Measurements from ENCODE around the gene SLC50A1.

- TF ChIP-seq ATF3 (IDR thresholded peaks at IDR 0.05; ENCODE audit: insufficient read depth, low read depth, low read length) (no peak), POLR2A (IDR thresholded peaks at IDR 0.05; ENCODE audit: control extremely low read depth in 1 of 2, low read depth in 2 of 2, low read length in 2 of 2) (no peak), EZH2 (IDR thresholded peaks at IDR 0.05; ENCODE audit: low read depth, low read length, severe bottlenecking) (no peak), POLR2AphosphoS5 (IDR thresholded peaks at IDR 0.05; ENCODE audit: low read depth, low read length) (no peak), SP1 (IDR thresholded peaks at IDR 0.05; ENCODE audit: low read depth, low read length) (no peak), CTCF (IDR thresholded peaks at IDR 0.05; ENCODE audit: control extremely low read depth in 1 of 3, insufficient read depth in 1 of 3, low read depth in 1 of 3, low read length in 3 of 3) (no peak), TAF1 (IDR thresholded peaks at IDR 0.05; ENCODE audit: low read depth, low read length) (no peak), EP300 (IDR thresholded peaks at IDR 0.05; ENCODE audit: borderline replicate concordance in 1 of 2, low read depth in 2 of 2, low read length in 2 of 2) (no peak), SAP30 (IDR thresholded peaks at IDR 0.05; ENCODE audit: insufficient read depth, insufficient replicate concordance, low read length) (no peak), RAD21 (IDR thresholded peaks at IDR 0.05 in 1 of 2, conservative IDR thresholded peaks at IDR 0.05 in 1 of 2; ENCODE audit: low read depth in 2 of 2, low read length in 2 of 2) (no peak), TCF12 (IDR thresholded peaks at IDR 0.05; ENCODE audit: low read depth, low read length) (no peak), JUND (IDR thresholded peaks at IDR 0.05; ENCODE audit: low read length) (no peak)
Observed at GRCh38 chr1:155108296-155108695, 27.4 kb upstream of the SLC50A1 start.
